HepG2 (cell line): Measurements from ENCODE around the gene NNMT. TPM values are rescaled to one million over a fixed set of nuclear protein-coding genes. Genes with fewer than 3 reads are reported as not detected.

Source experiments
- ATAC-seq: fragments of 200-7000 bp; cut with Tn5 transposase; 3 replicates; pipeline ENCODE4 v1.9.1; 2020; ENCODE audit warnings: mild to moderate bottlenecking, moderate library complexity
- BruUV-seq: library from RNA; stranded (reverse); fragments of 400-500 nt; replicated peaks from 2 replicates; lab custom pipeline; 2021; lab: Mats Ljungman, UMichigan
- CTCF ChIA-PET: fragments of 300-600 bp; formaldehyde crosslinking; extraction: SDS; loops from one replicate; lab custom pipeline; 2021; ENCODE audit warnings: low total read pairs, inconsistent platforms, low intra/inter-chr PET ratio; lab: Yijun Ruan, JAX
- POLR2A ChIA-PET: fragments of 350-600 bp; sonication (Branson Sonifier 250); formaldehyde crosslinking; loops from one replicate; lab custom pipeline; 2020; ENCODE audit warnings: antibody characterized with exemption, inconsistent platforms; lab: Yijun Ruan, JAX
- DNase-seq: peaks from one replicate; pipeline ENCODE4 v3.0.0-alpha.2; 2015; ENCODE audit warnings: low spot score
- FAIRE-seq: peaks from 3 replicates; lab custom pipeline; 2011; peaks lifted over from hg19 to GRCh38; lab: Jason Lieb, UNC
- H2AFZ ChIP-seq: one replicate; pipeline ENCODE4 v1.6.1; 2011; ENCODE audit warnings: low read length, inconsistent platforms
- H3K27ac ChIP-seq: fragments of 300-600 bp; 3 replicates; pipeline ENCODE4 v1.8.0; 2011; ENCODE audit warnings: mixed run types, mild to moderate bottlenecking, mixed read lengths, low read length, inconsistent platforms; ENCODE audit not compliant: insufficient read depth; ENCODE audit errors: extremely low read length
- H3K27me3 ChIP-seq, 2 experiments: fragments of 200-600 bp in 1 of 2; 2 replicates in 1 of 2; 3 replicates in 1 of 2; pipeline versions ENCODE4 v1.6.0 to v1.8.0; 2011; ENCODE audit warnings: low read length in 2 of 2, mild to moderate bottlenecking in 2 of 2, moderate library complexity in 2 of 2, inconsistent platforms in 1 of 2; ENCODE audit not compliant: insufficient read depth in 2 of 2, control insufficient read depth in 1 of 2
- H3K36me3 ChIP-seq, 2 experiments: fragments of 200-600 bp in 1 of 2; replicated peaks in 1 of 2; 2 replicates in 1 of 2; 3 replicates in 1 of 2; pipeline versions ENCODE4 v1.5.1 to v1.8.0; 2011; ENCODE audit warnings: low read length in 2 of 2, inconsistent platforms in 1 of 2; ENCODE audit not compliant: insufficient read depth in 2 of 2, control insufficient read depth in 1 of 2
- H3K4me1 ChIP-seq: 2 replicates; pipeline ENCODE4 v1.5.1; 2012; ENCODE audit warnings: low read length, inconsistent platforms; ENCODE audit not compliant: insufficient read depth
- H3K4me2 ChIP-seq: 2 replicates; pipeline ENCODE4 v1.6.0; 2011; ENCODE audit warnings: low read depth, low read length, inconsistent platforms
- H3K4me3 ChIP-seq, 3 experiments: fragments of 200-600 bp in 1 of 3; sonication (generic), shearing (Covaris generic) in 1 of 3; replicated peaks in 1 of 3; 2 replicates each; pipeline ENCODE4 v1.5.1; 2011 to 2016; ENCODE audit warnings: low read length in 3 of 3, inconsistent platforms in 2 of 3, low read depth in 2 of 3, mild to moderate bottlenecking in 2 of 3, control low read depth in 1 of 3, mixed read lengths in 1 of 3; ENCODE audit not compliant: insufficient read depth in 1 of 3
- H3K79me2 ChIP-seq: one replicate; pipeline ENCODE4 v1.6.1; 2011; ENCODE audit warnings: low read length, inconsistent platforms; ENCODE audit not compliant: insufficient read depth
- H3K9ac ChIP-seq: 2 replicates; pipeline ENCODE4 v1.6.0; 2011; ENCODE audit warnings: mild to moderate bottlenecking, low read depth, low read length, inconsistent platforms; ENCODE audit not compliant: insufficient read depth
- H3K9me3 ChIP-seq: 2 replicates; pipeline ENCODE4 v1.5.1; 2012; ENCODE audit warnings: mild to moderate bottlenecking, low read length
- H4K20me1 ChIP-seq: 2 replicates; pipeline ENCODE4 v1.6.0; 2011; ENCODE audit warnings: inconsistent platforms, mild to moderate bottlenecking, low read length, moderate library complexity; ENCODE audit not compliant: insufficient read depth
- CREB1 ChIP-seq, 2 experiments: fragments of 450-650 bp in 1 of 2; IDR thresholded peaks; 2 replicates each; pipeline ENCODE4 v1.6.1; 2016 to 2017; ENCODE audit warnings: control low read depth in 1 of 2, mild to moderate bottlenecking in 1 of 2, missing compliant biosample characterization in 1 of 2, missing genetic modification characterization in 1 of 2
- GTF3A ChIP-seq: sonication (generic); formaldehyde crosslinking; conservative IDR thresholded peaks from 2 replicates; pipeline ENCODE4 v1.4.0; 2020; ENCODE audit warnings: mild to moderate bottlenecking, missing genetic modification reagents
- MATR3 ChIP-seq: sonication (generic); formaldehyde crosslinking; IDR thresholded peaks from 2 replicates; pipeline ENCODE4 v1.4.0; 2020; ENCODE audit warnings: missing genetic modification reagents
- MTF1 ChIP-seq: sonication (generic); formaldehyde crosslinking; IDR thresholded peaks from 2 replicates; pipeline ENCODE4 v1.5.0; 2020; ENCODE audit warnings: missing genetic modification reagents
- ZNF570 ChIP-seq: sonication (generic); formaldehyde crosslinking; IDR thresholded peaks from 2 replicates; pipeline ENCODE4 v1.4.0; 2020; ENCODE audit warnings: mild to moderate bottlenecking, missing genetic modification reagents, borderline replicate concordance
- ZNF589 ChIP-seq: sonication (generic); formaldehyde crosslinking; conservative IDR thresholded peaks from 2 replicates; pipeline ENCODE4 v1.8.0; 2022; ENCODE audit warnings: mild to moderate bottlenecking, moderate library complexity, missing genetic modification reagents
- ZNF761 ChIP-seq: sonication (generic); formaldehyde crosslinking; conservative IDR thresholded peaks from 2 replicates; pipeline ENCODE4 v1.4.0; 2020; ENCODE audit warnings: mild to moderate bottlenecking, missing genetic modification reagents
- ZNF788 ChIP-seq: sonication (generic); formaldehyde crosslinking; IDR thresholded peaks from 2 replicates; pipeline ENCODE4 v1.5.0; 2020; ENCODE audit warnings: mild to moderate bottlenecking, missing genetic modification reagents, borderline replicate concordance
- WGBS: methylation state at CpG from one replicate; pipeline ENCODE4 v1.1.6; 2017; ENCODE audit warnings: low lambda C conversion rate; 5-methylcytosine and 5-hydroxymethylcytosine counted together
- in situ Hi-C: cut with HindIII; loops from 2 replicates; pipeline ENCODE4 v1.10.0; 2017; ENCODE audit warnings: low pct_unique_long_range_greater_than_20kb; ENCODE audit not compliant: extremely low pct_ligation_motif_present
- intact Hi-C: fragments of 100-400 bp; cut with micrococcal nuclease; formaldehyde crosslinking; loops from one replicate; pipeline ENCODE4 v1.10.0; 2022; ENCODE audit not compliant: unreplicated experiment
- polyA plus RNA-seq, 8 experiments: library from polyadenylated mRNA; depleted of rRNA in 3 of 8; stranded (reverse) in 7 of 8; unstranded in 1 of 8; fragments of >200 nt; fragmentation: Illumina TruSeq in 4 of 8; extraction: Trizol in 4 of 8; gene quantifications; 2 replicates each; pipeline versions ENCODE4 v1.2.1 to v1.2.3, GENCODE V29; 2011 to 2016; ENCODE audit warnings: low read depth in 4 of 8, missing spikeins in 1 of 8, mixed read lengths in 1 of 8; ENCODE audit not compliant: insufficient read depth in 1 of 8
- total RNA-seq, 5 experiments: library from RNA; depleted of rRNA; stranded (reverse); fragments of >200 nt; fragmentation: Illumina TruSeq; extraction: Trizol; gene quantifications; 2 replicates each; pipeline ENCODE4 v1.2.3, GENCODE V29; 2016; ENCODE audit warnings: low read depth in 1 of 5

The NNMT gene
- total and polyA plus RNA-seq, 2 of the 13 experiments (the other 11 are each of a cell fraction or from before 2014, with no cell fraction given): 0.13 TPM; not detected in 1

GRCh38 chr11:114358716-114359115 lies 62.5 kb downstream of the NNMT start:
- FAIRE-seq: no peak
- 60% methylated on average over 1 of the region's 1 CpG for WGBS
- H3K4me2 ChIP-seq: no peak overlapping the region

GRCh38 chr11:114359342-114359741 lies 63.1 kb downstream of the NNMT start:
- H3K27me3 ChIP-seq: no peaks in the 10 kb centered on the region
- intact Hi-C loops: no loop called here
- H3K36me3 ChIP-seq: no peaks in the 10 kb centered on the region
- no peak for DNase-seq
- FAIRE-seq: no peak
- H3K9me3 ChIP-seq: no peaks in the 10 kb centered on the region
- ChIA-PET CTCF (no interaction called here), POLR2A (no interaction called here)
- H3K9ac ChIP-seq: no peak overlapping the region
- no peaks in the 10 kb centered on the region for H4K20me1 ChIP-seq
- no peak overlapping the region for H3K27ac ChIP-seq
- no peaks in the 10 kb centered on the region for H3K79me2 ChIP-seq
- H3K4me1 ChIP-seq: no peaks in the 10 kb centered on the region
- no TSS peak for BruUV-seq
- in situ Hi-C loops: no loop called here
- ATAC-seq: no peak
- H3K4me3 ChIP-seq: no peak overlapping the region
- no peak overlapping the region for H3K4me2 ChIP-seq
- H2AFZ ChIP-seq: no peak overlapping the region
- TF ChIP-seq MTF1 (CRISPR knock-in tag) (no peak), ZNF570 (CRISPR knock-in tag) (no peak), ZNF589 (CRISPR knock-in tag) (no peak), ZNF761 (no peak), MATR3 (CRISPR knock-in tag) (no peak), ZNF788 (CRISPR knock-in tag) (no peak)

More at GRCh38 chr11:114358716-114359115, 62.5 kb downstream of the NNMT start:
- Histone ChIP-seq H3K4me1 (no peaks in the 10 kb centered on the region), H3K27me3 (0 out of 5 replicates have a peak, but pooled peaks cover 0 to 3% of the 10 kb centered on the region in 2 experiments), H3K9ac (no peak overlapping the region), H3K36me3 (no peaks in the 10 kb centered on the region), H3K27ac (no peak overlapping the region), H3K79me2 (no peaks in the 10 kb centered on the region), H4K20me1 (no peaks in the 10 kb centered on the region), H3K9me3 (no peaks in the 10 kb centered on the region), H2AFZ (no peak overlapping the region), H3K4me3 (no peak overlapping the region)
- intact Hi-C loops (no loop called here), in situ Hi-C loops (no loop called here)
- no peak for DNase-seq
- TF ChIP-seq CREB1 (IDR thresholded peaks at IDR 0.05) (no peak), CREB1 (CRISPR knock-in tag; IDR thresholded peaks at IDR 0.05) (no peak), GTF3A (no peak)
- no peak for ATAC-seq
- CTCF ChIA-PET: no interaction called here
- POLR2A ChIA-PET: no interaction called here
- BruUV-seq: no TSS peak
